GM19324 (cell line): ENCODE measurements around the gene FAM228A.
"Not testable (repeated sequence)": the region's sequence is repeated elsewhere in the genome, so short reads cannot be mapped to it uniquely, and the experiment has no call there.

Experiments
- ATAC-seq: cut with Tn5 transposase; IDR thresholded peaks from one replicate; pipeline ENCODE4 v1.9.1; 2021; ENCODE audit warnings: mild to moderate bottlenecking, moderate library complexity; ENCODE audit not compliant: unreplicated experiment, low FRiP score

The FAM228A gene

DNA sequence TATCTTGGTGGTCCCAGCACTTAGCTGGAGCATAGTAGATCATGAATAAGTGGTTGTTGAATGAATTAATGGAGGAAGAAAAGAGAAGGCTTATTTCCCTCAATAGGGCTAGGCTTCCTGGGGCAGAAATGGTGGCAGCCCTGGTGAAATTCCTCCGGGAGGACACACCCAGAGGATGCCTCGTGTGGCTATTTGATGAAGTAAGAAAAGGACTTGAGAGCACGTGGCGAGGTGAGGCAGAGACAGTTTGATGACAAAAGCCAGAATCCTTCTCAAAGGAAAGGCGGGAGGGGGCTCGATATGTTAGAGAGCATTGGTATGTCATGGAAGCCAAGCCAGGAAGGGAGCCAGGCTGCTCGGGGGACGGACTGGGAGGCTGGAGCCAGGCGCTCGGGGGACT lies 14.7 kb downstream of the FAM228A start:
- ATAC-seq: no peak

DNA sequence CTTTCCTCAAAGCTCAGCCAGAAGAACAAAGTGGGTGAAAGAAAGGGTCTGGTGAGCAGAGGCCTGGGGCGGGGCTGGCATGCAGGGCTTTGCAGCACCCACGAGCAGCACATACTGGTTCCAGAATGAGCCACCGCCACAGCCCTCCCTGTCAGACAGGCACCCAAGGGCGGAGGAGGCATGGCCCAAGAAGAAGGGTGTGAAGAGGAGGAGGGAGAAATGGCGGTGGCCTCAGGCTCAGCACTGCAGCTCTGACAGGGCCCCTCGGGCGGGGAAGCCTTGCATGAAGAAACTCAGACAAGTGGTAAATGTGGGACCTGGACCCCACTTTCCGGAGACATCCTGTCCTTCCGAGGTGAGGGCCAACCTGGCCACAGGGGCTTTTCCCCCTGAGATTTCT lies 15.7 kb downstream of the FAM228A start:
- no peak for ATAC-seq

DNA sequence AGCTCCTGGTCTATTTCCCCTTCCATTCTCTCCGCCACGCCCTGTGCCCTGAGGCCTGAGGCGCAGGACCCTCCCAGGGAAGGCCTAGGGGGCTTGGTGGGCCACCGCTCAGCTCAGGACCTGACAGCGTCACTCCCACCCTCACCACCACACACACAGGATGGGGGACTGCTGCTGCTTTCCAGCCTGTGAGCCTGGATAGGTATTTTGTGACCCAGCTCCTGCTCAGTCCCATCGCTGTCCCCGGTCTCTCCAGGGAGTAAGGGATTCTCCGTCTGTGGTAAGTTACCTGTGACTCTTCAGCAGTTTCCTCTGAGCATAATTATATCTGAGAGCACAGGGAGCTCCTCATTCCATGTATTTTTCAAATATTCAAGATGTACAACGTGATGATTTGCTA lies 16.3 kb downstream of the FAM228A start:
- ATAC-seq: no peak

DNA sequence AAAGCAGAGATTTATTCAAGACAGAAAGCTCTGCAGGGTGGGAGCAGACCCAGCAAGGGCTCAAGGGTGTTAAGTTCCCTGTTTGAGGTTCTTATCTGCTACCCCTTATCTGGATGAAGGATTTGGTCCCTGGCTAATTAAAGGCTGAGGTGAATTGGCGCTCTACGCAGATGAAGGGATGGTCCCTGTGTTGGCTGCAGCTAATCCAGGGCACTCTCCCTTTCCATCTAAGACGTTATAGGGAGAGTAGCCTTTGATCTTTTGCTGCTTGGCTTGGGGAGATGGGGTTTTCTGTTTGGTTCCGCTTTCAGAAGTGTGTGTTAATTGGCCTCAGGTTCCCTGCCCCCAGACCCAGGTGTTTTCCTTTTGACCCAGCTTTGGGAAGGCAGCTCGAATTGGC lies 17.0 kb downstream of the FAM228A start:
- no peak for ATAC-seq

DNA sequence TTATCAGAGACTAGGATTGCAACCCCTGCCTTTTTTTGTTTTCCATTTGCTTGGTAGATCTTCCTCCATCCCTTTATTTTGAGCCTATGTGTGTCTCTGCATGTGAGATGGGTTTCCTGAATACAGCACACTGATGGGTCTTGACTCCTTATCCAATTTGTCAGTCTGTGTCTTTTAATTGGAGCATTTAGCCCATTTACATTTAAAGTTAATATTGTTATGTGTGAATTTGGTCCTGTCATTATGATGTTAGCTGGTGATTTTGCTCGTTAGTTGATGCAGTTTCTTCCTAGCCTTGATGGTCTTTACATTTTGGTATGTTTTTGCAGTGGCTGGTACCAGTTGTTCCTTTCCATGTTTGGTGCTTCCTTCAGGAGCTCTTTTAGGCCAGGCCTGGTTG lies 22.4 kb downstream of the FAM228A start:
- not testable (repeated sequence) for ATAC-seq

DNA sequence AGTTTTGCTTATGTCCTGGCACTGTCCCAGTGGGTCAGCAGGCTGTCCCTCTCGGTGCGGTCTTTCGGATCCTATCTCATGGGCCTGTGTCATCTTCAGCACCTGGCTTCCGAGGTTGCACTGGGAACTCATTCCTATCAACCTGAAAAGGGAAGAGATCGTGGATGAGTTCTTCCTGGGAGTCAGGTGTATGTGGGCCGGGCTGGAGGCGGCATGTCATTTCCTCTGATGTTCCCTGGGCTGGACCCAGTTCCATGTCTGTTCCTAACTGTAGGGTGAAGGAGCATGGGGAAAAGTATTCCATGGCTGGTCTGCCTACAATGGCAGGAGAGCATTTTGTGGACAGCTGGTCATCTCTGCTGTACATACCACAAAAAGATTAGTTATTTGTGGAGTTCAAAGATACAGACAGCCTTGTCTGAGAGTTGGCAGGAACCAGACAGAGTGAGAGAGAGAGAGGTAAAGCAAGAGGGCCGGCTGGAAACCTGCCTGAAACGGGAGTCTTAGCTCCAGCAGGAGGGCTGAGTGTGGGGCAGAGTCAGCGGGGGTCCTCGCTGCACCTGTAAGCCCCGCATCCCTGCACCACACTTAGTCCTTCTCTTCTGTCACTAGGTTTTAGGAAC lies 25.2 kb downstream of the FAM228A start:
- no peak for ATAC-seq

DNA sequence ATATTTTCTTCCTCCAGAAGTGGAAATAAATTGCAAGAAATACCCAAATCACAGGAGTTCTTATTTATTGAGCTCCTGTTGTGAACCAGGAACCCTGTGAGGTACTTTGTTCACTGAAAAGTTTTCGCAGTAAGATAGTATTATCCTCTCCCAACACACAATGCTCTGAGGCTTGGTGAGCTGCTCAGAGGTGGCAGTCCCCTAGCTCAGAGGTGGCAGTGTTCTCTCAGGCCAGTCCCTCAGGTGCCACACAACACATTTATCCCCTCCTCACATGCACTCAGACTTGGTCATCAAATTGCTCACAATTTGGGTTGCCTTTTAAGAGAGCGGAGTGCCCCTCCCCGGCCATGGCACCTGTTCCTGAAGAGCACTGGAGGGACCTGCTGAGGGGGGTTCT lies 25.9 kb downstream of the FAM228A start:
- no peak for ATAC-seq

DNA sequence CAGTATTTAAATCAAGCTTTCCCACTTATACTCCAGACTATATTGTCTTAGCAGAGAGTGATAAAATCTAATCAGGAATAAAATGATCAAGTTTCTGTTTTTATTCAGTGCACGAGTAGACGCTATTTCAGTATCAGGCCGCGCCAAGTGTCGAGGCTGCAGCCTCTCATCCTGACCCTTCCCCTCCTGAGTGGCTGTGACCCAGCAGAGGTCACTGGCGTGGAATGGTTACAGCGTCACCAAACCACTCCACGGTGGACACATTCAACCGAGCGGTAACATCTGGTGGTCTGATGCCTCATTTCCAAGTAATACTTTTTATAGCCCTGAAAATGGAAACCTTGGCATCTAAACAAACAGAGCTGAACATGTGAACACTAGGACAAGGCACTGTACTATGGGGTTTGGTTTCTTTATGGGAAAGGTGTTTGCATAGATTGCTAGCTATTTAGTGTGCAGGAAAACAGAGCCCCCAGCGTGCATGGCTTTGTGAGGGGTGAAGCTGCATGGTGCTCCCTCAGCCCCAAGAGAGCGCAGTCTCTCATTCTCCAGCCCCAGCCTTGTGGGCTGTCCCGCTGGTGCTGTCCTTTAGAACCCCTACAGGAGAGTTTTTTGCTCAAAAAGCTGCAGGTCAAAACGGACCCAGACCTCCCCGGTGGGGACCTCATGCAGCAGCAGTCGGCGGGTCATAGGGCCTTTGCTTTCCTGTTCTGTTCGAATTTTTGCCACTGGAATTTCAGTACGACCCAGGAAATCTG lies 28.4 kb downstream of the FAM228A start:
- ATAC-seq: no peak

DNA sequence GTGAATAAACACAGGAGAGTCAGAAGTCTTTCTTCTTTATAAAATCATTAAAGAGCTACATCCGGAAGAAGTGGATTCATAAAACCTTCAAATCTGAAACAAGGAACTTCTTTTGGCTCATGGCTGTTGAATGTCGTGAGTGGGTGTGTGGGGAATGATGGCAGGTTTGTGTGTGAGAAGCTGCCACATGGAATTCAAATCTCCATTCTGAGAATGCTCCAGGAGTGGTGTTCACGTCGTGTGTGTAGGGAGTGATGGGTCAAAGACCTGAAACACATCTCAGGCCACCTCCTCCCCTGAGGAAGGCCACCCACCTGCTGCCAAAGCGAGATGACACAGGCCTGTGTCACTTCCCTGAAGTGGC lies 28.9 kb downstream of the FAM228A start:
- no peak for ATAC-seq

DNA sequence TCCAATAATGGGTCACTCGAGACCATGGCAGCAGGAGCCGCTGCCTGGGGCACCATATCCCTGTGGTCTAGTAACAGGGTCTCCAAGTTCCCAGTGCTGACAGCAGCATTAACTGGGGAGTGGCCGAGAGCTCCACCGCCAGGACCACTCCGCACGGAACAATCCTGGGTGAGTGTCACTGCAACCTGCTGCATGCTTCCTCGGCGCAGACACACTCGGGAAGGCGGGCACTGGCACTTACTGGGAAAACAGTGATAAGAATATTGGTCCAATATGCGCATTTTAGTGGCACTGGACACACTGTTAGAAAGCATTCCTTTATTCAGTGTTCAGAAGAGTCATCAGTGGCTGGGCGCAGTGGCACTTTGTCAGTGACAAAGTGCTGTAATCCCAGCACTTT lies 29.7 kb downstream of the FAM228A start:
- ATAC-seq: no peak

DNA sequence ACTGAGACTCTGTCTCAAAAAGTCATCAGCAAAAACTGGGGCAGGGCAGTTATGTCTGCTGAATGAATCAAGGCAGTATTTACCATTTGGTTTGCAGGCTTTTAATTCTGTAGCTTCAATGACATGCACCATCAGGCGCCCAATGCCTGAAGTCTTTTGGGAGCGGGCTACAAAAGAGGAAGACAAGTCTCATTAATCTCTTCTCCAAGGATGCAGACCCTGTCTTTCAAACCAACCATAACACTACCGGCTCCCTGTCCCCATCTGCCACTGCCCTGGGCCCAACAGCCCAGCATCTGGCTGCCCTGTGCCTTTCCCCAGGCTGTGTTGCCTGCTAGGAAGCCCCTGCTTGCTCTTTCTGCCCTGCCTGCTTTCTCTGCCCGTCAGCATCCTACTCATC lies 30.3 kb downstream of the FAM228A start:
- ATAC-seq: no peak

DNA sequence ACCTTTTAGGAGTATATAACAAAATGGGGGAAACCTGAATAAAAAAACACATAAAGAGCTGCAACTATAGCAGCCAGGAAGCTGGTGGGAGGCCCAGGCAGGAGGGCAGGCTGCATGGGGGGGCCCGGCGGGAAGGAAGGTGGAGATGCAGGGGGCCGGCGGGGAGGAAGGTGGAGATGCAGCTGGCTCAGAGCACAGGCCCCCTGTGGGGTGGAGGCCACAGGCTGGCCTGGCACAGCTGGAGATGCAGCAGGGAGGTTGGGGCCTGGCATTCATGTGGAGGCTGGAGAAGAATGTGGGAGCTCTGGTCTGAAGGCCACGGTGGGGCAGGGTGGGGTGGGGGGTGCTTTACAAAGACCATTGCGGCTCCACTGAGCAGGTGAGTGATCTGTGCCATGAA lies 31.4 kb downstream of the FAM228A start:
- ATAC-seq: no peak

DNA sequence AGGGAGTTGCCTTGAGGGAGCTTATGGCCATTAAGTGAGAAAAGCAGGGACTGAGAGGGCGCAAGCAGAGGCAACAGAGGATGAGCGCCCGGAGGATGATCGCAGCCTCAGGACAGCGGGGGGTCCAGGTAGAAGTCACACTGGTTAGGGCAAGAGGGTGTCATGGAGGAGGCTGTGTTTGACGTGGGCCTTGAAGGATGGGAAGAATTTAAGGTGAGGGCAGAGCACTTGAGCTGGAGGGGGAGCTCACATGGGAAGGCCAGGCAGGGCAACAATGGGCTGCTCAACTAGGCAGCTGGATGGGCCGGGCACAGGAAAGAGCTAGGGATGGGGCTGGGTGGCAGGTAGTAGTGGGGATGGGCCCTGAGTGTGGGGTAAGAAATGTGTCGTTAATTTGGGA lies 31.9 kb downstream of the FAM228A start:
- ATAC-seq: no peak

DNA sequence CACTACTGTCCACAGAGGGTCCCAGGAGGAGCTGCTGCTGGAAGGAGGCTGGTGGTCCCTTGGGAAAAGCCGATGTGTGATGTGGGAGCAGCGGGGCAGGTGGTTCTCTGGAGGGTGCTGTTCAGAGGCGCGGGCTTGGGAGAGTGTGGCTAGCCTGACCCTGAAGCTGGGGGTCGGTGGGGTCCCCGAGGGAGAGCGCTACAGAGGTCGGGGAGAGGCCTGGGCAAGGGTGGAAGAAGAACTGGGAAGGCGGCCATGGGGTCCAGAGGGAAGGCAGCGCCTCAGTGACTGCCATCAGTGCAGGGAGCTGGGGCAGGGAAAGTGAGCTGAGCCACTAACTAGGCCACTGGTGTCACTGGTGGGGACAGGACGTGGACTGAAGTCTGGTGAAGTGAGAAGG lies 32.5 kb downstream of the FAM228A start:
- ATAC-seq: no peak

DNA sequence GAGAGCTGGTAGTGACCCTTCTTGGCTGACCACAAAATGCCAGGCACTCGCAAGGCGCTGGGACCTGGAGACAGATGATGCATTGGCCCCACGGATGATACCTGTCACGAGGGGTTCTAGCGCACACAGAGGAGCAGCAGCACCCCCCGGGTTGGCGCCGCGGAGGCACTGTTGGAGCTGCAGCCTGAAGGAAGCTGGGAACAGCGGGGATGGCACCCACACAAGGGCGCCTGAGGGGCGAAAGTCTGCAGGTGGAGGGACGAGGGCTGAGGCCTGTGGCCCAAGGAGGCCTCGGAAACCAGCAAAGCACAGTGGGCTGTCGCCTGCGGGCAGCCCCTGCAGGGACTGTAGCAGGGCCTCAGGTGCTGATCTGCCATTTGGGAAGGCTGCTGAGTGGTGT lies 33.6 kb downstream of the FAM228A start:
- ATAC-seq: no peak

DNA sequence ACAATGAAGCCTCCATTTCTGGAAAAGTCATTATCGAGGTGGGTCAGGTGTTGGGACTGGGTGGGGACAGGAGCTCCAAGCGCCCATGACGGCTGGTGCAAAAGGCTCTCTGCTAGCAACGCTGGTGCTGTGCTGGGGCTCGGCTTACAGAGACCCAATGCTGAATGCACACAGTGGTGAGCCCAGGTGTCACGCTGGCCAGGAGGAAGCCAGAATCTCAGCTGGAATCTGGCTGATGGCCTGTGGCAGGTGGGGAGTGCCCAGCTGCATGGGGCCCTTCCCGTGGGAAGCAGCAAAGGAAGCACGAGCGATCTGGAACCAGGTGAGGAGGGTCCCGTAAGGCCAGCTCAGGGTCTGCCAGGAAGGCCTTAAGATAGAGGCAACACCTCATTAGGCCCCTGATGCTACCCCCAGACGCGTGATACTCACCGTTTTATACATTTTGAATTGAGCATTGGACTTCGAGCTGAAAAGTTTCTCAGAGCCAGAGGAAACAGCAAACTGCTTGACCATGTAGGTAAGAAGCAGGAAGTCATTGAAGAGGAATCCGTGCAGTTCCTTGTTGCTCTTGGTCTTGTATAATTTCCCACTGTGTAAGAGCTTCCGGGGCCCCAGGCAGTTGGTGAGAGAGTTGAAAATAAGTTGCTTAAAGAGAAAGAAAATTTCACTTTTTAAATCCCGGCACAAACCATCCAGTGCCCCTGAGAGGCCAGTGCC lies 34.7 kb downstream of the FAM228A start:
- no peak for ATAC-seq

DNA sequence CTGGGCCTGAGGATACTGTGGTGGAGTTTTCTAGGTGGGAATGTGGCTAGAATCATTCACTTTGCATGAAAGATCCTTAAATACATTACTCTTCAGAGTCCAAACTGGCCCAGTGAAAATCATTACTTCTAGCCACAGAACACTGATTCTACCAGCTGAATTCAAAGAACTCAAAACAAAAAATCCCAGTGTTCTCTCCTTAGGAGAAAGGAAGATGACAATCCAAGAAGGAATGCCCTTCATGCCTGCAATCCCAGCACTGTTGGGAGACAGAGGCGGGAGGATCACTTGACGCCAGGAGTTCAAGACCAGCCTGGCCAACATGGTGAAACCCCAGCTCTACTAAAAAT lies 35.2 kb downstream of the FAM228A start:
- ATAC-seq: no peak

DNA sequence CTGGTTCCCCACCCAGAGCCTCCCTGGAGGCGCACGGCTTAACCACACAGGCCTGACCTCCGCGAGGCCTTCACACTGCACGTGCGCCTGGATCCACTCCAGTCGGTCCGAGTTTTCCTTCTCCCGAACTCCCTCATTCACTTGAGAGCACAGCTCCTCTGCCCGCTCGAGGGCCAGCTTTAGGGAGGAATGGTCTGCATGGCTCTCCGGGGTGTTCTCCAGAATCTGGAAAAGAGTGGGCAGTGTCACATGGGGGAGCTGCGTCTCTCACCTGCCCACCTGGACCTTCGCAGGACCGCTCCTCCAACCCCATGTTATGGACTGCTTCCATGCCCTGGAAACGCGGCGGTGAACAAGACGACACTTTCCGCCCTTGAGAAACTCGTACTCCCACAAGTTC lies 35.9 kb downstream of the FAM228A start:
- ATAC-seq: no peak

DNA sequence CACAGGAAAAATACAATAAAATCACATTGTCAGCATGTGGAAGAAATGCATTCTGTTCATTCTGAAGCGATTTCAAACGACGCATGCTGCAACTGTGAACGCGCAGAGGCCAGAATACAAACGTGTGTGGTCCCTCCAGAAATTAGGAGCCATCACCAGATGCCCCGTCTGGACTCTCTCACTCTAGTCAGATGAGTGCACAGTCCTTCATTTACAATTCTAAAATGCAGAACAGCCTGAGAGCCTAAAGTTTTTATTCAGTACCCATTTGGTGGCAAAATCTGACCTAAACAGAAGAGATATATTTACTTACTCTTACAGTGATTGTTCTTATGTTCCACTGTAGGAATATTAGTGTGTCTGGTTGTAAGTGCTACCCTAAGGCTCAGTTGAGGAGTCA lies 36.6 kb downstream of the FAM228A start:
- no peak for ATAC-seq

DNA sequence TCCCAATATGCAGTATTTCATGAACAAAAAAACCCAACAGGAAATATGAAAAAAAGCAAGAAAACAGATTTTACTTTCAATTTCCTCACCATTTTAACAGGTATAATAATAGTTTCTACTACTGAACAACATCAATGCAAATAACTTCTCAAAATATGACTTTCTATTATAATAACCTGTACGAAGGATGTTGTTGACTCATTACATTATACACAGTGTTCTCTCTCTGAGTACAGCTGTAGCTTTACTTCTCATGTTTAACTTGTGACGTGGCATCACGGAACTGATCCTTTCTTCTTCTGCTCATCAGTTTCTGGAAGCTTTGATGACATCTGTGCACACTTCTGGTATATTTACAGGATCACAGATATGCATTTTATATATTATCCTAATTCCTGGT lies 40.0 kb downstream of the FAM228A start:
- peak; percentile 78 for ATAC-seq

DNA sequence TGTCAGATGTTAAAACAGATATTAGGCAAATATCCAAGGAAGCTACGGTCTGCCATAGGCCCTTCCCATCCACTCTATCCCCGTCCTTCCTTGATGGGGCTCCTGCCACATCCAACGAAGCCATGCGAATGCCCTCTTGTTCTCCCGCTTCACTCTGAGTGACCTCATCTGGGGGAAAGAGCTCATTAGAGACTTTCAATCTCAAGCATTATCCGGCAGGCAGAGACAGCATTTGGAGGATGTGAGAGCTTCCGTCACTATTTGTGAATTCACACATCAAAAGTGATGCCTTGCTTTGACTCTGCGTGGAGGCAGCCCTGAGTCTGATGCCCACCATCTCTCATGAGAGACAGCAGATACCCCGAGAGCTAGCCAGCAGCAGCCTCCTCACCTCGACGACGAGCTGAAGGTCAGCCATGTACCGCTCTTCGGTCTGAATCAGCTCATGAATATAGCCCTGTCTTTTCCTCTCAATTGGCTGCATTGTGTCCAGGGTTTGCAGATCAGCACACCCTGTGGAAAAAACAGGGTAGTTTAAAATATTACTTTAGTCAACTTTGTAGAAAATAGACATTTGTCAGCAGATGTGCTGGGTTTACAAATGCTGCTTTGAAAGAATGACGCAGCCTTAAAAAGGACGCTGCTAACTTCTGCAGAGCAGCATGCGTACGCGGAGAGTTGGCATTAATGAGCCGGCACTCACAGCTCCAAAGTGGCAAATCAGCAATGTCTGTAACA lies 45.9 kb downstream of the FAM228A start:
- ATAC-seq: no peak
